Peyer's patch (tissue), 4 donors: Measurements from ENCODE around the gene RABGGTA. TPM values are rescaled to one million over a fixed set of nuclear protein-coding genes. Genes with fewer than 3 reads are reported as not detected.
"Not testable (repeated sequence)": the region's sequence is repeated elsewhere in the genome, so short reads cannot be mapped to it uniquely, and the experiment has no call there.

ENCODE experiments used
- DNase-seq, 3 donors: peaks; one replicate each; pipeline ENCODE4 v3.0.0-alpha.2; 2017 to 2019
- H3K27ac ChIP-seq, 4 donors: fragments of 200-600 bp; sonication (generic); one replicate each; pipeline ENCODE4 v1.5.1; 2016 to 2019
- H3K27me3 ChIP-seq, 2 donors: fragments of 200-600 bp; sonication (generic); one replicate each; pipeline ENCODE4 v1.5.1; 2019
- H3K36me3 ChIP-seq, 3 donors: fragments of 200-600 bp; sonication (generic); one replicate each; pipeline ENCODE4 v1.5.1; 2016 to 2019
- H3K4me1 ChIP-seq, 4 donors: fragments of 200-600 bp; sonication (generic); one replicate each; pipeline ENCODE4 v1.5.1; 2016 to 2019
- H3K4me3 ChIP-seq, 4 donors: fragments of 200-600 bp; sonication (generic); 1 replicate in 3 of 4; 2 replicates in 1 of 4; pipeline ENCODE4 v1.5.1; 2016 to 2019; ENCODE audit warnings: mild to moderate bottlenecking in 1 of 4
- H3K9me3 ChIP-seq, 4 donors: fragments of 200-600 bp; sonication (generic); one replicate each; pipeline ENCODE4 v1.5.1; 2016 to 2019; ENCODE audit warnings: mild to moderate bottlenecking in 1 of 4
- POLR2A ChIP-seq, 2 donors: fragments of 450-650 bp; IDR thresholded peaks; one replicate each; pipeline ENCODE4 v1.5.1; 2017; ENCODE audit warnings: antibody characterized with exemption in 2 of 2, mild to moderate bottlenecking in 2 of 2, moderate library complexity in 2 of 2
- total RNA-seq, 4 donors: library from RNA; depleted of rRNA; stranded (reverse); fragments of >200 nt; gene quantifications; one replicate each; pipeline ENCODE4 v1.1.0, GENCODE V29; 2016
- TF ChIP-seq, protein P1 (sequence below), 6 experiments: fragments of 450-650 bp in 4 of 6; fragments of 200-600 bp in 2 of 6; sonication (generic) in 1 of 6; IDR thresholded peaks; one replicate each; pipeline ENCODE4 v1.5.1; 2017 to 2019; ENCODE audit warnings: antibody characterized with exemption in 6 of 6, mild to moderate bottlenecking in 3 of 6, moderate library complexity in 1 of 6

Gene RABGGTA
- total RNA-seq, 4 donors from 2014 or later, result 57.3 to 84.6 (median 77.6) TPM

DNA sequence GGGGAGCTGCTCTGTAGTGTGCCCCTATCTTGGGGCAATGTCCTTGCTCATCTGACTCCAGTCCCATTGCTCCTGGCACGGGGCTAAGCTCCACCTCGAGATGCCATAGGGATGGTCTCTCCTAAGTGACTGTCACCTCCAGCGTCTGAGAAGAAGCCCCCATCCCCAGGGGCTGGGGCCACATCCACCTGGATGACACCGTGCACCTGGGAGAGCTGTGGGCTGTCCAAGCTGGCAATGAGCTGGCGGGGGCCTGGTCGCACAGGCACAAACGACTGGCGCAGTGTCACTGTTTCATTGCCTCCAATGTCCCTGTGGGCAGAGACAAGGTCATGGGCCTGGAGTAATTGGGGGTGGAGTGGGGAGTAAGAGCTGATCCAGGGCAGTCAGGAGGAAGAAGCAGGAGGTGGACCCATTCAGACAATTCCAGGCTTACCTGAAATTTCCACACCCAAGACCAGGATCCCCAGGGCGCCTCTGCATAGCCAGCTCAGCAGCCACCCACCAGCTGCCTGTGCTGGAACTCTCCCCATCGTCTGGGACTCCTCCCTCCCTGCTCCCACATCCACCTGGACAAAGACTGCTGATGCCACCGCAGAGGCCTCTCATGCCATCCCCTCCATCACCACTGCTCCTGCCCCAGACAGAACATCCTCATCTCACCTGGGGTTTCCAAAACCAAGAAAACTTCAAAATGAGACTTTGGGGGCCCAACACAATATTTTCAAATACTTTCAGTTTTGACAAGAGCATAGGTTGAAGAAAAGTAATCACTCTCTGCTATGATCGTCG, 22.0 kb downstream of the RABGGTA start:
- no peaks in the 10 kb centered on the region for H3K36me3 ChIP-seq
- no peaks in the 10 kb centered on the region for H3K27me3 ChIP-seq
- no peaks in the 10 kb centered on the region for H3K4me1 ChIP-seq
- no peak overlapping the region for H3K27ac ChIP-seq
- no peak for TF ChIP-seq POLR2A (IDR thresholded peaks at IDR 0.05)
- TF ChIP-seq, protein P1, sequence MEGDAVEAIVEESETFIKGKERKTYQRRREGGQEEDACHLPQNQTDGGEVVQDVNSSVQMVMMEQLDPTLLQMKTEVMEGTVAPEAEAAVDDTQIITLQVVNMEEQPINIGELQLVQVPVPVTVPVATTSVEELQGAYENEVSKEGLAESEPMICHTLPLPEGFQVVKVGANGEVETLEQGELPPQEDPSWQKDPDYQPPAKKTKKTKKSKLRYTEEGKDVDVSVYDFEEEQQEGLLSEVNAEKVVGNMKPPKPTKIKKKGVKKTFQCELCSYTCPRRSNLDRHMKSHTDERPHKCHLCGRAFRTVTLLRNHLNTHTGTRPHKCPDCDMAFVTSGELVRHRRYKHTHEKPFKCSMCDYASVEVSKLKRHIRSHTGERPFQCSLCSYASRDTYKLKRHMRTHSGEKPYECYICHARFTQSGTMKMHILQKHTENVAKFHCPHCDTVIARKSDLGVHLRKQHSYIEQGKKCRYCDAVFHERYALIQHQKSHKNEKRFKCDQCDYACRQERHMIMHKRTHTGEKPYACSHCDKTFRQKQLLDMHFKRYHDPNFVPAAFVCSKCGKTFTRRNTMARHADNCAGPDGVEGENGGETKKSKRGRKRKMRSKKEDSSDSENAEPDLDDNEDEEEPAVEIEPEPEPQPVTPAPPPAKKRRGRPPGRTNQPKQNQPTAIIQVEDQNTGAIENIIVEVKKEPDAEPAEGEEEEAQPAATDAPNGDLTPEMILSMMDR (IDR thresholded peaks at IDR 0.05), result no peak
- peak in 1 of 3 donors; percentile 40 for DNase-seq
- H3K4me3 ChIP-seq, result no peak overlapping the region
- H3K9me3 ChIP-seq, result no peaks in the 10 kb centered on the region

DNA sequence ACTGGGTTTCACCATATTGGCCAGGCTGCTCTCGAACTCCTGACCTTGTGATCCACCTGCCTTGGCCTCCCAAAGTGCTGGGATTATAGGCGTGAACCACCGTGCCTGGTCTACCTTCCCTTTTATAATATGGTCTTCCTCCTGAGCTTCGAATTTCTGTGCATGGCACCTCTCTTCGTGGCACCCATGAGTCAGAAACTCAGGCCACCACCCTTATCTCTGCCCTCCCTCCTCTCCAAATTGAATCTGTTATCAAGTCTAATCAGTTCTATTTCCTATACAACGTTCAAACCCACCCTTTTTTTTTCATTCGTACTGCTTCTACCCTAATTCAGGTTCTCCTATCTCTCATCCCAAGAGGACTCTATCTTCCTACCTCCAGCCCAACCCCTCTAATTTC, 24.0 kb downstream of the RABGGTA start:
- TF ChIP-seq, protein P1 (IDR thresholded peaks at IDR 0.05), result no peak
- no peak for TF ChIP-seq POLR2A (IDR thresholded peaks at IDR 0.05)
- DNase-seq, result no peak
- Histone ChIP-seq H3K36me3 (no peaks in the 10 kb centered on the region), H3K27ac (peak overlapping the region in 3 of 4 donors; percentile 45 to 68 (median 46)), H3K27me3 (no peaks in the 10 kb centered on the region), H3K4me3 (no peak overlapping the region), H3K4me1 (peaks cover 0 to 7% (median 0%) of the 10 kb centered on the region in 4 donors), H3K9me3 (no peaks in the 10 kb centered on the region)

DNA sequence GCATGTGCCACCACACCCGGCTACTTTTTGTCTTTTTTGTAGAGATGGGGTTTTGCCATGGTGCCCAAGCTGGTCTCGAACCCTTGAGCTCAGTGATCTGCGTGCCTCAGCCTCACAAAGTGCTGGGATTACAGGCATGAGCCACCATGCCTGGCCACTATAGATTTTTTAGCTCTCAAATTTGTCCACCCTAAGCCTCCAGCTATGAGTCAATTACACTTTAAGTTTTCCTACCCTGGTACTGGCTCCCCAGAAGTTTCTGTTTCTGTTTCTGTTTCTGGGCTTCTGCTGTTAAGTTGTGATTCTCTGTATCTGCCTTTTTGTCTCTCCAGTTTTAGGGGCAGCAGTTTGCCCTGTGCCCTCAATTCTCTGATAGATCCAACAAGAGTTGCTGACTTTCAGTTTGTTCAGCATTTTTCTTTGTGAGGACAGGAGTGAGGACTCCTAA, 24.6 kb downstream of the RABGGTA start:
- Histone ChIP-seq H3K36me3 (no peaks in the 10 kb centered on the region), H3K27me3 (no peaks in the 10 kb centered on the region), H3K9me3 (no peaks in the 10 kb centered on the region), H3K27ac (peak overlapping the region; percentile 42 to 68 (median 46)), H3K4me1 (peaks cover 0 to 7% (median 0%) of the 10 kb centered on the region in 4 donors), H3K4me3 (no peak overlapping the region)
- TF ChIP-seq, protein P1 (IDR thresholded peaks at IDR 0.05), result no peak
- TF ChIP-seq POLR2A (IDR thresholded peaks at IDR 0.05), result no peak
- peak in 1 of 3 donors; percentile 9 for DNase-seq

DNA sequence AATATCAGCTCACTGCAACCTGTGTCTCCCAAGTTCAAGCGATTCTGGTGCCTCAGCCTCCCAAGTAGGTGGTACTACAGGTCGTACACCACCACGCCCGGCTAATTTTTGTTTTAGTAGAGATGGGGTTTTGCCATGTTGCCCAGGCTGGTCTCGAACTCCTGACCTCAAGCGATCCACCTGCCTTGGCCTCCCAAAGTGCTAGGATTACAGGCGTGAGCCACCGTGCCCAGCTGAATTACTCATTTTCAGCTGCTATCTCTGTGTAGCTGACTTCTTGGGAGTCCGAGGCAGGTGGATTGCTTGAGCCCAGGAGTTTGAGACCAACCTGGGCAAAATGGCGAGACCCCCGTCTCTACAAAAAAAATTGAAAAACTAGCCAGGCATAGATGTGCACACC, 26.0 kb downstream of the RABGGTA start:
- H3K9me3 ChIP-seq, H3K4me3 ChIP-seq, H3K36me3 ChIP-seq, H3K27me3 ChIP-seq, H3K27ac ChIP-seq: not testable (repeated sequence)
- peaks cover 0 to 21% (median 6%) of the 10 kb centered on the region in 4 donors for H3K4me1 ChIP-seq
- peak in 1 of 3 donors; percentile 23 for DNase-seq

DNA sequence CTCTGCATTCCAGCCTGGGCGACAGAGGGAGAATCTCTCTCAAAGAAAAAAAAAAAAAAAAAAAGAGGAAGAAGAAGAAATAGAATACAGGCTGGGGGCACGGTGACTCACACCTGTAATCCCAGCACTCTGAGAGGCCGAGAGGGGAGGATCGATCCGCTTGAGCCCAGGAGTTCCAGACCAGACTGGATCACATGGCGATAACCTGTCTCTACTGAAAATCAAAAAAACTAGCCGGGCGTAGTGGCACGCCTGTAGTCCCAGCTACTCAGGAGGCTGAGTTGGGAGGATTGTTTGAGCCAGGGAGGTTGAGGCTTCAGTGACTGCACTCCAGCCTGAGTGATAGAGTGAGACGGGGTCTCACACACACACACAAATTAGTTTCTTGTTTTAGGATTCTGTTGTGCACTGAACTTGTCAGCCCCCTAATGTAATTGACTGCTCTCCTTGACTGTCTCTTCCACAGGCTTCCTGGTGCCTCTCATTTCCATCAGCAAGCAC, 28.0 kb downstream of the RABGGTA start:
- TF ChIP-seq, protein P1 (IDR thresholded peaks at IDR 0.05), result no peak
- TF ChIP-seq POLR2A (IDR thresholded peaks at IDR 0.05), result no peak
- peak overlapping the region; percentile 94 to 98 (median 96) for H3K27ac ChIP-seq
- peaks cover 0 to 39% (median 7%) of the 10 kb centered on the region in 4 donors for H3K4me1 ChIP-seq
- no peaks in the 10 kb centered on the region for H3K27me3 ChIP-seq
- peak overlapping the region; percentile 50 to 73 (median 63) for H3K4me3 ChIP-seq
- H3K9me3 ChIP-seq, result no peaks in the 10 kb centered on the region
- peak in 1 of 3 donors; percentile 59 for DNase-seq
- peaks cover 0 to 28% (median 0%) of the 10 kb centered on the region in 3 donors for H3K36me3 ChIP-seq

DNA sequence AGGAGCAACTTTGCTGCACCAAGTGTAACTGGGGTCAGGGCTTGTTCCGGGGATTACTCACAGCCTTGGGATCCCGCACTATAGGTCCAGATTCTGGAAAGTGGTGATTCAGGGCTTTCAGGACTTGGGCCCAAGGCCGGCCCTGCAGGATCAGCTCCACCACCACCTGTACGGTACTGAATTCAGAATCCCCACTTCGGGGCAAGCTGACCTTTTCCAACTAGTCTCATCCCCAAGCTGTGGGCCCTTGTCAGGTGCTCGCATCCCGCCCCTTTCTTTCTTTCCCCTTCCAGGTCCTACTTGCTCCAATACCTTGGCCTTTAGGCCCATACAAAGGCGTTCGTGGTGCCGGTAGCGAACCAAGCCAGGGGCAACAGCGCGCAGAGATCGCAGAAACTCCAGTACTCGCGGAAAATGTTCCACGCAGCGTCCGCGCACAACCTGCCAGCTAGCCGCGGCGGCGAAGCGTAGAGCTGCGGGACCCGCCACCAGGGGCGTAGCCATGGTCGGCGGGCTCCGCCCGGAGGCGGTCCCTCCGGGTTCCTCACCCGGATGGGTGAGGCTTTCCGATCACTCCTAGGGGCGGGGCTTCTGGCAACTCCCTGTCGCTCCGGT, 29.5 kb downstream of the RABGGTA start:
- H3K36me3 ChIP-seq, result peaks cover 0 to 43% (median 0%) of the 10 kb centered on the region in 3 donors

More for the DNA sequence above, 29.5 kb downstream of the RABGGTA start:
- H3K4me1 ChIP-seq, result peaks cover 0 to 40% (median 7%) of the 10 kb centered on the region in 4 donors
- peak overlapping the region; percentile 50 to 73 (median 63) for H3K4me3 ChIP-seq
- peak overlapping the region; percentile 94 to 98 (median 96) for H3K27ac ChIP-seq
- no peaks in the 10 kb centered on the region for H3K9me3 ChIP-seq
- no peaks in the 10 kb centered on the region for H3K27me3 ChIP-seq
- no peak for TF ChIP-seq POLR2A (IDR thresholded peaks at IDR 0.05)
- TF ChIP-seq, protein P1 (IDR thresholded peaks at IDR 0.05), result peak; percentile 63 to 87 (median 78)
- DNase-seq, result peak; percentile 91 to 97 (median 97)
